ENCODE data around the gene MBNL3.

GRCh38 chrX:132378281-132378680 lies 110.6 kb downstream of the MBNL3 start:
- TF ChIP-seq CTCF (IDR thresholded peaks at IDR 0.05): no peak
- TF ChIP-seq POLR2A (IDR thresholded peaks at IDR 0.05): no peak
